Measurements from ENCODE around the gene SDK2. TPM values are rescaled to one million over a fixed set of nuclear protein-coding genes. Genes with fewer than 3 reads are reported as not detected.
A peak's percentile ranks its signal among the peaks of the same experiment; 100 is the strongest.

Gene SDK2
- total RNA-seq, 1 donor from 2014 or later, result 11.0 TPM

GRCh38 chr17:73286863-73287296 is 357.4 kb downstream of the SDK2 start:
- Histone ChIP-seq H3K27me3 (ENCODE audit: control insufficient read depth in 3 of 3, insufficient read depth in 3 of 3, low read length in 3 of 3) (no peaks in the 10 kb centered on the region), H3K4me3 (ENCODE audit: low read length in 3 of 3) (no peak overlapping the region), H3K4me1 (ENCODE audit: control insufficient read depth in 3 of 3, insufficient read depth in 3 of 3, low read length in 3 of 3) (peaks cover 34 to 63% (median 62%) of the 10 kb centered on the region in 3 donors), H3K9me3 (ENCODE audit: control insufficient read depth in 3 of 3, low read length in 3 of 3) (no peaks in the 10 kb centered on the region), H3K36me3 (ENCODE audit: control insufficient read depth in 3 of 3, insufficient read depth in 3 of 3, low read length in 3 of 3) (peaks cover 5 to 11% (median 6%) of the 10 kb centered on the region in 3 donors), H3K9ac (ENCODE audit: low read depth in 1 of 3, low read length in 3 of 3) (no peak overlapping the region), H3K27ac (ENCODE audit: low read depth, low read length) (no peak overlapping the region)

- Histone ChIP-seq H3K4me1 (ENCODE audit: control insufficient read depth in 3 of 3, insufficient read depth in 3 of 3, low read length in 3 of 3) (peaks cover 27 to 56% (median 55%) of the 10 kb centered on the region in 3 donors), H3K27me3 (ENCODE audit: control insufficient read depth in 3 of 3, insufficient read depth in 3 of 3, low read length in 3 of 3) (no peaks in the 10 kb centered on the region), H3K4me3 (ENCODE audit: low read length in 3 of 3) (no peak overlapping the region), H3K9ac (ENCODE audit: low read depth in 1 of 3, low read length in 3 of 3) (no peak overlapping the region), H3K9me3 (ENCODE audit: control insufficient read depth in 3 of 3, low read length in 3 of 3) (no peaks in the 10 kb centered on the region), H3K36me3 (ENCODE audit: control insufficient read depth in 3 of 3, insufficient read depth in 3 of 3, low read length in 3 of 3) (peaks cover 5 to 11% (median 6%) of the 10 kb centered on the region in 3 donors), H3K27ac (ENCODE audit: low read depth, low read length) (no peak overlapping the region)
These were observed 358.1 kb downstream of the SDK2 start for GRCh38 chr17:73285916-73286862.

- no peaks in the 10 kb centered on the region for H3K9me3 ChIP-seq (ENCODE audit: control insufficient read depth in 3 of 3, low read length in 3 of 3)
- no peak overlapping the region for H3K4me3 ChIP-seq (ENCODE audit: low read length in 3 of 3)
- no peaks in the 10 kb centered on the region for H3K27me3 ChIP-seq (ENCODE audit: control insufficient read depth in 3 of 3, insufficient read depth in 3 of 3, low read length in 3 of 3)
- H3K36me3 ChIP-seq (ENCODE audit: control insufficient read depth in 3 of 3, insufficient read depth in 3 of 3, low read length in 3 of 3), result peaks cover 5 to 11% (median 6%) of the 10 kb centered on the region in 3 donors
- H3K27ac ChIP-seq (ENCODE audit: low read depth, low read length), result no peak overlapping the region
- H3K9ac ChIP-seq (ENCODE audit: low read depth in 1 of 3, low read length in 3 of 3), result no peak overlapping the region
- H3K4me1 ChIP-seq (ENCODE audit: control insufficient read depth in 3 of 3, insufficient read depth in 3 of 3, low read length in 3 of 3), result peaks cover 20 to 50% (median 48%) of the 10 kb centered on the region in 3 donors
These were observed 358.7 kb downstream of the SDK2 start for GRCh38 chr17:73285603-73285908.

DNA sequence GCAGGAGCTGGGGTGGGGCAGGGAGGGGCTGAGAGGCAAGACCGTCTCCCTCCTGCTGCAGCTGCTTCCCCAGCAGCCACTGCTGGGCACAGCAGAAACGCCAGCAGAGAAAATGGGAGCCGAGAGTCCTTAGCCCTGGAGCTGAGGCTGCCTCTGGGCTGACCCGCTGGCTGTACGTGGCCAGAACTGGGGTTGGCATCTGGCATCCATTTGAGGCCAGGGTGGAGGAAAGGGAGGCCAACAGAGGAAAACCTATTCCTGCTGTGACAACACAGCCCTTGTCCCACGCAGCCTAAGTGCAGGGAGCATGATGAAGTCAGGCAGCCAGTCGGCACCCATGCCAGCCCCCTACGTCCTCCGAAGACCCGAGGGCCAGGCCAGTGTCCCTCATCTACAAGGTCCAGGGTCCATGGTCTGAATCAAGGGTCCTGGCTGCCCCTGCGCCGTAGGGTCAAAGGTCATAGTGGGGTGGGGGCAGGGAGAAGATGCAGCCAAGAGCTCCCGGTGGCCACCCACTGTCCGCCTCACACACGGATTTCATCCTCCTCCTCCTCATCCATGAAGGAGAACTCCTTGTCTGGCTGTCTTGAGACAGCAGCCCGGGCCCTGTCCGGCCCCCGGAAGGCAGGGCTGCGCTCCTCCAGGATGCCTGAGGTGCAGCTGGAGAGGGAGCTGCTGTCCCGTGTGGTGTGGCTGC is 359.2 kb downstream of the SDK2 start:
- H3K9ac ChIP-seq (ENCODE audit: low read depth in 1 of 3, low read length in 3 of 3), result peak overlapping the region in 1 of 3 donors; percentile 33
- peaks cover 0 to 2% (median 0%) of the 10 kb centered on the region in 3 donors for H3K27me3 ChIP-seq (ENCODE audit: control insufficient read depth in 3 of 3, insufficient read depth in 3 of 3, low read length in 3 of 3)
- H3K36me3 ChIP-seq (ENCODE audit: control insufficient read depth in 3 of 3, insufficient read depth in 3 of 3, low read length in 3 of 3), result peaks cover 5 to 11% (median 6%) of the 10 kb centered on the region in 3 donors
- peaks cover 15 to 45% (median 43%) of the 10 kb centered on the region in 3 donors for H3K4me1 ChIP-seq (ENCODE audit: control insufficient read depth in 3 of 3, insufficient read depth in 3 of 3, low read length in 3 of 3)
- H3K9me3 ChIP-seq (ENCODE audit: control insufficient read depth in 3 of 3, low read length in 3 of 3), result no peaks in the 10 kb centered on the region
- no peak overlapping the region for H3K27ac ChIP-seq (ENCODE audit: low read depth, low read length)
- H3K4me3 ChIP-seq (ENCODE audit: low read length in 3 of 3), result no peak overlapping the region

Measured in skeletal muscle tissue (tissue), 4 donors.